Panc1 (cell line): ENCODE data around the gene THBS1. TPM values are rescaled to one million over a fixed set of nuclear protein-coding genes. Genes with fewer than 3 reads are reported as not detected.

Experiments used
- ATAC-seq: fragments of 200-7000 bp; cut with Tn5 transposase; 2 replicates; pipeline ENCODE4 v1.9.1; 2020; ENCODE audit warnings: mild to moderate bottlenecking, moderate library complexity
- BruUV-seq: library from RNA; stranded (reverse); fragments of 400-500 nt; replicated peaks from 2 replicates; lab custom pipeline; 2021; lab: Mats Ljungman, UMichigan
- CTCF ChIA-PET: fragments of 300-600 bp; sonication (Branson Sonifier 250); formaldehyde crosslinking; loops from one replicate; lab custom pipeline; 2022; ENCODE audit warnings: antibody characterized with exemption; lab: Charles Lee
- POLR2A ChIA-PET: fragments of 300-600 bp; sonication (Branson Sonifier 250); formaldehyde crosslinking; loops from one replicate; lab custom pipeline; 2022; ENCODE audit warnings: antibody characterized with exemption; lab: Charles Lee
- DNase-seq: peaks from one replicate; pipeline ENCODE4 v3.0.0-alpha.2; 2010; ENCODE audit warnings: low read depth, low spot score
- H3K27ac ChIP-seq: 2 replicates; pipeline ENCODE4 v1.5.1; 2011; ENCODE audit warnings: mild to moderate bottlenecking, low read length, inconsistent platforms
- H3K27me3 ChIP-seq: fragments of 200-500 bp; sonication (Bioruptor generic); 2 replicates; pipeline ENCODE4 v1.6.0; 2014; ENCODE audit warnings: low read length, inconsistent platforms; ENCODE audit not compliant: control insufficient read depth, insufficient read depth
- H3K36me3 ChIP-seq: fragments of 200-500 bp; sonication (Bioruptor generic); 2 replicates; pipeline ENCODE4 v1.5.1; 2014; ENCODE audit warnings: inconsistent platforms, mild to moderate bottlenecking, low read length, moderate library complexity; ENCODE audit not compliant: control insufficient read depth, insufficient read depth
- H3K4me1 ChIP-seq: 2 replicates; pipeline ENCODE4 v1.5.1; 2011; ENCODE audit warnings: inconsistent platforms, mild to moderate bottlenecking, low read length, moderate library complexity; ENCODE audit not compliant: control insufficient read depth, insufficient read depth
- H3K4me3 ChIP-seq, 2 experiments: 2 replicates each; pipeline ENCODE4 v1.5.1; 2011 to 2012; ENCODE audit warnings: low read depth in 2 of 2, low read length in 2 of 2, mild to moderate bottlenecking in 2 of 2, inconsistent platforms in 1 of 2, moderate library complexity in 1 of 2
- H3K9me3 ChIP-seq: fragments of 200-500 bp; sonication (Bioruptor generic); 2 replicates; pipeline ENCODE4 v1.5.1; 2014; ENCODE audit warnings: low read depth, mild to moderate bottlenecking, inconsistent platforms, low read length, moderate library complexity; ENCODE audit not compliant: control insufficient read depth, insufficient read depth
- CTCF ChIP-seq: fragments of 450-650 bp; IDR thresholded peaks from 2 replicates; pipeline ENCODE4 v1.5.1; 2017; ENCODE audit warnings: mild to moderate bottlenecking
- POLR2AphosphoS5 ChIP-seq: IDR thresholded peaks from 2 replicates; pipeline ENCODE4 v1.6.1; 2012; ENCODE audit warnings: mild to moderate bottlenecking, low read depth, low read length, moderate library complexity
- REST ChIP-seq, 2 experiments: IDR thresholded peaks; 2 replicates each; pipeline ENCODE4 v1.6.1; 2011 to 2012; ENCODE audit warnings: low read depth in 2 of 2, control low read depth in 1 of 2, low read length in 1 of 2, mild to moderate bottlenecking in 1 of 2, moderate library complexity in 1 of 2; ENCODE audit not compliant: insufficient read depth in 1 of 2
- SIN3A ChIP-seq: IDR thresholded peaks from 2 replicates; pipeline ENCODE4 v1.6.1; 2012; ENCODE audit warnings: low read depth, mild to moderate bottlenecking, low read length, moderate library complexity, borderline replicate concordance; ENCODE audit not compliant: insufficient read depth
- TCF7L2 ChIP-seq: IDR thresholded peaks from 2 replicates; pipeline ENCODE4 v1.6.1; 2011; ENCODE audit warnings: mild to moderate bottlenecking, low read depth, low read length, inconsistent platforms
- in situ Hi-C: cut with HindIII; loops from 2 replicates; pipeline ENCODE4 v1.10.0; 2016; ENCODE audit warnings: low sequenced_read_pairs, low pct_unique_long_range_greater_than_20kb
- intact Hi-C: fragments of 100-400 bp; cut with micrococcal nuclease; formaldehyde crosslinking; loops from one replicate; pipeline ENCODE4 v1.10.0; 2022; ENCODE audit not compliant: unreplicated experiment
- total RNA-seq: library from RNA; stranded (reverse); gene quantifications from one replicate; pipeline ENCODE4 v1.2.1, GENCODE V29; 2021; ENCODE audit not compliant: unreplicated experiment

The THBS1 gene
- total RNA-seq, 1 experiment from 2014 or later, result 61.9 TPM

- intact Hi-C loops, result loop anchor here (10.0 kb wide), 1 partner anchor 157 kb away; no protein-coding TSS in a partner anchor
- Histone ChIP-seq H3K9me3 (no peaks in the 10 kb centered on the region), H3K4me1 (no peaks in the 10 kb centered on the region), H3K36me3 (no peaks in the 10 kb centered on the region), H3K4me3 (no peak overlapping the region), H3K27me3 (no peaks in the 10 kb centered on the region), H3K27ac (no peak overlapping the region)
- no peak for TF ChIP-seq SIN3A
- no peak for TF ChIP-seq CTCF
- no peak for TF ChIP-seq TCF7L2
- no peak for TF ChIP-seq POLR2AphosphoS5
- TF ChIP-seq REST (IDR thresholded peaks at IDR 0.05; ENCODE audit: insufficient read depth in 1 of 2, low read depth in 2 of 2, low read length in 1 of 2), result no peak
- ChIA-PET CTCF (no interaction called here), POLR2A (no interaction called here)
- DNase-seq (no peak), ATAC-seq (no peak)
- BruUV-seq, result no TSS peak
- in situ Hi-C loops, result no loop called here
Observed at GRCh38 chr15:39597336-39597735, 16.5 kb downstream of the THBS1 start.

GRCh38 chr15:39597751-39598185 lies 16.9 kb downstream of the THBS1 start:
- Histone ChIP-seq H3K4me1 (no peaks in the 10 kb centered on the region), H3K27ac (no peak overlapping the region), H3K36me3 (no peaks in the 10 kb centered on the region), H3K9me3 (no peaks in the 10 kb centered on the region), H3K4me3 (no peak overlapping the region), H3K27me3 (no peaks in the 10 kb centered on the region)
- intact Hi-C loops, result loop anchor here (10.0 kb wide), 1 partner anchor 157 kb away; no protein-coding TSS in a partner anchor
- BruUV-seq, result no TSS peak
- TF ChIP-seq TCF7L2, result no peak
- TF ChIP-seq REST (IDR thresholded peaks at IDR 0.05; ENCODE audit: insufficient read depth in 1 of 2, low read depth in 2 of 2, low read length in 1 of 2), result no peak
- TF ChIP-seq SIN3A, result no peak
- CTCF ChIA-PET, result no interaction called here
- ATAC-seq (no peak), DNase-seq (no peak)
- in situ Hi-C loops, result no loop called here
- POLR2A ChIA-PET, result no interaction called here
